Endothelial cell of umbilical vein (primary cell): ENCODE data around the gene MAN1A2.

ENCODE experiments used
- MYC ChIP-seq: IDR thresholded peaks from one replicate; pipeline ENCODE4 v1.6.1; 2011; ENCODE audit warnings: mild to moderate bottlenecking, low read depth, low read length
- POLR2AphosphoS5 ChIP-seq: IDR thresholded peaks from 2 replicates; pipeline ENCODE4 v1.6.1; 2012; ENCODE audit warnings: low read depth, mild to moderate bottlenecking, control low read depth, low read length, moderate library complexity; ENCODE audit not compliant: insufficient read depth

DNA sequence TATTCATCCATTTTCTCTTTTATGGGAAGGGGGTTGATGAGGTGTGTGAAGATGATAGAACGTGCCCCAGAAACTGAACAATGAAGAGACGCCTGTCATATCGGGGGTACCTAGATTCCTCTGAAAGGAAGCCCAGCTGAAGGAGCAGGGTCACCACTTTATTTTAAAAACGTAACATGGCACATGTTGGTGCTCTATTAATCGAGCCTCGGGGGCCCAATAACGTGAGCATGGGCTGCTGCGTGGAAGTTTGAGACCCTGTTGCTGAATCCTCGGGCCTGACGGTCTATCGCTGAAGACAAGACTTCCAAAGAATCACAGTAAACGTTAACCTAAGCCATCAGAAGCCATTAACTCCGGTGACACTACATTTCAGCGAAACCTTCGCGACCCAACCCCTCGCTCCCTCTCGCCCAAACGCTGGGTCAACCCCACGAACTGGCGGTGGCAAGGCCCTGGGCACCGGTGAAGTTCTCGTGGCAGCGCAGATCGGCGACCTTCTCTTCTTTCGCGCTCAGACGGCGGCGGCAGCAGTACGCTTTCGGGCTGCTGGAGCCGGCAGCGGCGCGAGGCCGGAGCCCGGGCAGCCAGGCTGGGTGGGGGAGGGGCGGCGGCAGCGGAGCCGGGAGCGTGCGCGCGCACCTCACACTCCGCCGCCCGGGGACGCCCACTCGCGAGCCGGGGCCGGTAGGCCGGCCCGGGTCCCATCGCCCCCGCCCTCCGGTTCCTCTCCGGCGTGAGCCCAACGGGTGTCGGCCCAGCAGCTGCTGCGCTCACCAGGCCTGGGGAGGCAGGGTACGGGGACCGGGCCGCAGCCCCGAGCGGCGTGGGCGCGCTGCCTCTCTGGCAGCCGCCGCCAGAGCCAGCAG, 838 bp upstream of the MAN1A2 start:
- peak; percentile 11 for TF ChIP-seq POLR2AphosphoS5
- TF ChIP-seq MYC = peak; percentile 35
